ENCODE data around the gene MB.

DNA sequence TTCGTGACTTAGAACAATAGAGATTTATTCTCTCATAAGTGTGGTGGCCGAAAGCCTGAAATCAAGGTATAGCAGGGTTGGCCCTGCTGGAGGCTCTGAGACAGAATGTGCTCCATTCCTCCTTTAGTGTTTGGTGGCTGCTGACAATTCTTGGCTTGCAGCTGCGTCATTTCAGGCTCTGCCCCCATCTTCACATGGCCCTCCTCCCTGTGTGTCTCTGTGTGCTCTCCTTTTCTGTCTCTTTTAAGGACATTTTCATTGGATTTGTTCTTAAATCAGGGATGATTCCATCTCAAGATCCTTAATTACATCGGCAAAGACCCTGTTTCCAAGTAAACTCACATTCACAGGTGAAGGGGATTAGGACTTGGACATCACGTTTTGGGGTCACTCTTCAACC lies 20.9 kb upstream of the MB start:
- TF ChIP-seq, protein P1, sequence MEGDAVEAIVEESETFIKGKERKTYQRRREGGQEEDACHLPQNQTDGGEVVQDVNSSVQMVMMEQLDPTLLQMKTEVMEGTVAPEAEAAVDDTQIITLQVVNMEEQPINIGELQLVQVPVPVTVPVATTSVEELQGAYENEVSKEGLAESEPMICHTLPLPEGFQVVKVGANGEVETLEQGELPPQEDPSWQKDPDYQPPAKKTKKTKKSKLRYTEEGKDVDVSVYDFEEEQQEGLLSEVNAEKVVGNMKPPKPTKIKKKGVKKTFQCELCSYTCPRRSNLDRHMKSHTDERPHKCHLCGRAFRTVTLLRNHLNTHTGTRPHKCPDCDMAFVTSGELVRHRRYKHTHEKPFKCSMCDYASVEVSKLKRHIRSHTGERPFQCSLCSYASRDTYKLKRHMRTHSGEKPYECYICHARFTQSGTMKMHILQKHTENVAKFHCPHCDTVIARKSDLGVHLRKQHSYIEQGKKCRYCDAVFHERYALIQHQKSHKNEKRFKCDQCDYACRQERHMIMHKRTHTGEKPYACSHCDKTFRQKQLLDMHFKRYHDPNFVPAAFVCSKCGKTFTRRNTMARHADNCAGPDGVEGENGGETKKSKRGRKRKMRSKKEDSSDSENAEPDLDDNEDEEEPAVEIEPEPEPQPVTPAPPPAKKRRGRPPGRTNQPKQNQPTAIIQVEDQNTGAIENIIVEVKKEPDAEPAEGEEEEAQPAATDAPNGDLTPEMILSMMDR (tag by site-specific recombination; IDR thresholded peaks at IDR 0.05), result no peak
- no peak for TF ChIP-seq KLF9 (tag by site-specific recombination; IDR thresholded peaks at IDR 0.05; ENCODE audit: low read depth)

Measured in HEK293 (cell line).